MM.1S (cell line): ENCODE results near the gene PLA2G3.

ENCODE experiments used
- EZH2phosphoT487 ChIP-seq: fragments of 300-600 bp; sonication (generic); IDR thresholded peaks from 2 replicates; pipeline ENCODE4 v1.6.1; 2018; ENCODE audit warnings: antibody characterized with exemption, low read length
- TF ChIP-seq, protein P1 (sequence below): fragments of 300-600 bp; sonication (generic); IDR thresholded peaks from 2 replicates; pipeline ENCODE4 v1.5.1; 2016; ENCODE audit warnings: antibody characterized with exemption, low read length, mixed read lengths

DNA sequence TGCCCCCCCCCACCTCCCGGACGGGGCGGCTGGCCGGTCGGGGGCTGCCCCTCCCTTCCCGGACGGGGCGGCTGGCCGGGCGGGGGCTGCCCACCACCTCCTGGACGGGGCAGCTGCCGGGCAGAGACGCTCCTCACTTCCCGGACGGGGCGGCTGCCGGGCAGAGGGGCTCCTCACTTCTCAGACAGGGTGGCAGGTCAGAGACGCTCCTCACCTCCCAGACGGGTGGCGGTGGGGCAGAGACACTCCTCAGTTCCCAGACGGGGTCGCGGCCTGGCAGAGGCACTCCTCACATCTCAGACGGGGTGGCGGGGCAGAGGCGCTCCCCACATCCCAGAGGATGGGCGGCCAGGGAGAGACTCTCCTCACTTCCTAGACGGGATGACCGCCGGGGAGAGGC lies 43.7 kb upstream of the PLA2G3 start:
- TF ChIP-seq, protein P1, sequence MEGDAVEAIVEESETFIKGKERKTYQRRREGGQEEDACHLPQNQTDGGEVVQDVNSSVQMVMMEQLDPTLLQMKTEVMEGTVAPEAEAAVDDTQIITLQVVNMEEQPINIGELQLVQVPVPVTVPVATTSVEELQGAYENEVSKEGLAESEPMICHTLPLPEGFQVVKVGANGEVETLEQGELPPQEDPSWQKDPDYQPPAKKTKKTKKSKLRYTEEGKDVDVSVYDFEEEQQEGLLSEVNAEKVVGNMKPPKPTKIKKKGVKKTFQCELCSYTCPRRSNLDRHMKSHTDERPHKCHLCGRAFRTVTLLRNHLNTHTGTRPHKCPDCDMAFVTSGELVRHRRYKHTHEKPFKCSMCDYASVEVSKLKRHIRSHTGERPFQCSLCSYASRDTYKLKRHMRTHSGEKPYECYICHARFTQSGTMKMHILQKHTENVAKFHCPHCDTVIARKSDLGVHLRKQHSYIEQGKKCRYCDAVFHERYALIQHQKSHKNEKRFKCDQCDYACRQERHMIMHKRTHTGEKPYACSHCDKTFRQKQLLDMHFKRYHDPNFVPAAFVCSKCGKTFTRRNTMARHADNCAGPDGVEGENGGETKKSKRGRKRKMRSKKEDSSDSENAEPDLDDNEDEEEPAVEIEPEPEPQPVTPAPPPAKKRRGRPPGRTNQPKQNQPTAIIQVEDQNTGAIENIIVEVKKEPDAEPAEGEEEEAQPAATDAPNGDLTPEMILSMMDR: no peak
- TF ChIP-seq EZH2phosphoT487: no peak
